Amygdala (tissue), 56 donors: ENCODE results near the gene IL18R1.

Experiments used
- DNase-seq, 56 donors: peaks; one replicate each; lab custom pipeline; 2025; lab: John Stamatoyannopoulos, UW

IL18R1 gene

GRCh38 chr2:102386867-102387541, 31.4 kb downstream of the IL18R1 start:
- no peak for DNase-seq

DNA sequence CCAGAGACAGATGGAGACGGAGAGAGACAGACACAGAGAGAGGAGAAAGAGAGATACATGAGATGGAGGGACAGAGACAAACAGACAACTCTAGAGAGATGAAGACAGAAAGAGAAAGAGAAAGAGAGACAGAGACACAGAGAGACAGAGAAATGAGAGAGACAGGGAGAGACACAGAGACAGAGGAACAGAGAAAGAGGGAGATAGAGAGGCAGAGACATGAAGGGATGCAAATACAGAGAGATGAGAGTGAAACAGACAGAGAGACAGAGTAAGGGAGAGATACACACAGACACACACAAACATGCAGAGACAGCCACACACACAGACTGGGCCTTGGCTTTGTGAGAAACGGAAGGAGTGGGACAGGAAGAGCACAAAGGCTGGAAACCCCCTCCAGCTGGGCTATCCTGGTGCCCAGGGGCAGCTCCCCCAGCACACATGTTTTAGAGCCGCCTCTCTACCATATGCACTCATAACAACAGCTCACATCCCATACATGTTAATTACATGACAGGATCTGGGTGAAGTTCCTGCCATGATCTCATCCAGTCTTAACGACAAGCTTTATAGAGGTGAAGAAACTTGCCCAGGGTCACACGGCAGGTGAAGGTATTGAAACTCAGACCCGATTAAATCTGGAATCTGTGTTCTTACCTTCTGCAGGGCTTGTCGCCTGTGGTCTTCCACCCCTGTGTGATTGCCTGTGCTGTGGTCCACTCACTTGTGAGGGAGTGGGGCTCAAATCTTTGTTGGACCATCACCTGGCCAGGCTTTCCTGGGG, 32.4 kb downstream of the IL18R1 start:
- no peak for DNase-seq

DNA sequence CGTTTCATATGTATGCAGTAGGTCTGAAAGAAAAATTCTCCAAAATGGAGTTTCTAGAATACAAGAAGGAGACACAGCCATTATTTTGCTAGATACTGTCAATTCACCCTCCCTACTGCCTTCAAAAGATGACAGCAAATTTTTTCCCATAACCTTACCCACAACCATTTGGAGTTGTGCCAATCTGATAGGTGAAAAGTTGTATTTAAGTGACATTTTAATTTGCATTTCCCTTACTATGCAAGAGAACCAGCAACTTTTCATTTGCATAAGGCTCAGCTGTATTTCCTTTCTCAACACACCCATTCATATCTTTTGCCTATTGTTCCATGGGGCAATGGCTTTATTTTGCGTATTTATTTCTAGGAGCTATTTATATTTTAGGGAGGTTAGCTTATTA, 36.0 kb downstream of the IL18R1 start:
- no peak for DNase-seq

DNA sequence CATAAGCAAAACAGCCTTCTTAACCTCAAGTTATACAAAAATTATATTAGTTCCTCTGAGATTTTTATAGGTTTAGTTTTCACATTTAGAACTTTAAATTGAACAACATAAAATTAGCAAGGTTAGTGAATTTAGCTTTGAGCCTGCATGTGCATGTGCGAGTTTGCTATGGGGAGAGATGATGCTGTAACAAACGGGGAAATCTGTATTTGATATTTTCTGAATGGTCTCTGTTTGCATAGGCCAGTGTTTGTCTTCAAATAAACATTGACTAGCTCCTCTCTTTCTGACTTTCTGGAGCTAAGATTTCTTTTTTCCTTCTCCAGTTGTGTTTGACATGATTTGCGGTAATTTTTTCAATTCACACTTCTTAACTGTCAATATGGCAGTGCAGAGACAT, 36.5 kb downstream of the IL18R1 start:
- DNase-seq: no peak

DNA sequence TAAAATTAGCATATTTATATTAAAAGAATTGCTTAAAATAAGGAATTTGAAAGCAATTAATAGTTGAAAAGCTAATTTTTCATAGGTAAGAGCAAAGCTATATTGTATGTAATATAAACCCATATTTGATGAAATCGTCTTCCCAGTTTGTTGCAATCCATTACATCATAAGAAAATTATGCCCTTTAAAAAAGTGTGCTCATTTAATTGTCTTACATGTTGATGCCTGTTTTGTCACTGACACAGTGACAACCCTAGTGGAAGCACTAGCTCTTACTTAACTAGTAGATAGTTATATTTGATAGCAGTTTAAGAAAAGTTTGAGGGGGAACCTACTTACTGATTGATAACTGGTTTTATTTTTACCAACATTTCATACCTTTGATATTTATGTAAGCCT, 37.3 kb downstream of the IL18R1 start:
- DNase-seq: no peak

DNA sequence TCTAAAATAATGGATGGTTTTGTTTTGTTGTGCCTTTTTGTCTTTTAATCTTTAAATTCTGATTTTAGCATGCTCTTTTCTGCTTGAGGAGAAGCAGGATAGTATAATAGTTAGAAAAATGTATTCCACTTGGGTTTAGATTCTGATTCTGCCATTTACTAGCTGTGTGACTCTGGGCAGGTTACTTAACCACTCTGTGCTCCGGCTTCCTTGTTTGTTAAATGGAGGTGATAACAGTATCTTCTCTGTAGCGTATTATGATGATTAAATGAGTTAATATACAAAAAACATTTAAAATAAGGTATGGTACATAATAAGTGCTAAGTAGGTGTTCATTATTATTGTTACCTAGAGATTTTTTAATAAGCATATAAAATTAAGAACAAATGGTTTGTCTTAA, 40.4 kb downstream of the IL18R1 start:
- DNase-seq: no peak

GRCh38 chr2:102397209-102397608, 41.6 kb downstream of the IL18R1 start:
- no peak for DNase-seq

GRCh38 chr2:102399499-102400141, 44.0 kb downstream of the IL18R1 start:
- DNase-seq: no peak

- no peak for DNase-seq
Measured at GRCh38 chr2:102401456-102401855, 45.9 kb downstream of the IL18R1 start.

DNA sequence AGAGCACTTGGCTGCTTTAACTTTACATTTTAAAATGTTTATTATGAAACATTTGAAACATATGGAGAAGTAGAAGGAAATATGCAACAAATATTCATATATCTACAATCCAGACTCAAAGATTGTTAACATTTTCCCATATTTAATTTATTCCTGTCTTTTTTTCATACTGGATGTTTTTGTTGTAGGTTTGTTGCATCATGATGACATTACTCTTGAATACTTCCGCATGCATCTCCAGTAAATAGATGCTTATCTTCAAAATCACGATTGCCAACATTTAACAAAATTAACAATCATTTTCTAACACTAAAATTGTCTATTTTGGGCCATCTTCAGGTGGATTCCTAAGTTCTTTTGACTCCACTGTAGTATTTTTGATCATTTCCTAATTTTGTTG, 46.3 kb downstream of the IL18R1 start:
- DNase-seq: no peak

GRCh38 chr2:102410952-102411351, 55.4 kb downstream of the IL18R1 start:
- DNase-seq: no peak

- DNase-seq: no peak
Measured at GRCh38 chr2:102412199-102412598, 56.6 kb downstream of the IL18R1 start.

DNA sequence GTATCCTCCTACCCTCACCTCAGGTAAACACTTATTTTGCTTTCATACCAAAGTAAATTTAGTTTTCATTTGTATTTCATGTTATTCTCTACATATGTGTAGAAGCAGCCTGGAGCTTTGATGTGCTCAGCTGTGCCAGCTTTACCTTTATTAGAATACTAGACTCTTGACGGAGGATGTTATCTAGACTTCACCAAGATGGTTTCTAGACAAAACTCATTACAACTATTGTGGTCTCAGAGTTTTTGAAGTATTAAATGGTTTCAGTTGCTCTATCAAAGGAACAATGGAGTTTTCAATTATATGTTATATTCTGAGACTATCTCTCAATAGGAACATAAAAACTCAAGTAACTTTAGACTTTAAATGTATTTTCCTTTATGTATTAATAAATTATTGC, 62.4 kb downstream of the IL18R1 start:
- no peak for DNase-seq

GRCh38 chr2:102418421-102418961, 62.9 kb downstream of the IL18R1 start:
- no peak for DNase-seq

- DNase-seq: no peak
Measured at GRCh38 chr2:102420290-102420689, 64.7 kb downstream of the IL18R1 start.

DNA sequence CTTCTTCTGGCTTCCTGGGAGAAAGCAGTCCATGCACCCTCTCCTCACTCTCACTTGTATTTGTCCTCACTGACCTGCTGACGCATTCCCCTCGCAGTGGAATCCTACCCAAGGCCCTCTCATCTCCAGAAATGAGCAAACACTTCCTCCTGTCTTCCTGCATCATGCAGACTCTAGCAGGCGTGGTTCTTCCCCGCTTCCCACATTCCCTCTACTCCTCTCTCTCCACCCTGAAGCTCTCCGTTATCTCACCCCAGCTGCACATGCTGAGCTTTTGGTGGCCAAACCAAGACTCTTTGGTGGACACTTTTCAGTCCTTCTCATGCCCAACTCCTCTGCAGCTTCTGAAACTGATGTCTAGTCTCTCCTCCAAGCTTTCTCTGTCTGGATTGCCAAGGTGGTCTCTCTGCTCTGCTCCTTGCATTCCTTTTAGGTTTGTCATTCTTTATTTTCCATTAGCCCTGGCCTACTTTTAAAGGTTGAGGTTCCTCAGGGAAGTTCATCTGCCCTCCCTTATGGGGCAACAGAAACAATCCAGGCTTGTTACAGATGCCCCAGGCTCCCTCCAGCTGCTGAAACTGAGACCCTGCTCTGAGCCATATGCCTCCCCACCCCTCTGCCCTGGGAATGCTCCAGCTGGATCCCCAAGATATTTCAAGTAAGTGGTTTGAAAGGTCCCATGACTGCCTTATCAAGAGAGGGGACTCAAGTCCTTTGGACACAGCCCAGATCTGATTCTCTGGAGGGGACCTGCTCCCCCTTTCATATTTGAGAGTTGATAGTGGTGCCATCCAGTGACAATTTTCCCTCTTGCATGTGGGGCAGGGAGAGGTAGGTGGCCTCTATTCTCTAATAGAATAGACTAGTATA, 66.5 kb downstream of the IL18R1 start:
- DNase-seq: no peak

- DNase-seq: no peak
Measured at GRCh38 chr2:102422910-102423309, 67.3 kb downstream of the IL18R1 start, which contains the start of gene IL18RAP. Gene IL18RAP (plus strand): TSS chr2:102423160. CDS start chr2:102423278, 118 bp downstream.

- DNase-seq: no peak
Measured at GRCh38 chr2:102423368-102423767, 67.8 kb downstream of the IL18R1 start.

DNA sequence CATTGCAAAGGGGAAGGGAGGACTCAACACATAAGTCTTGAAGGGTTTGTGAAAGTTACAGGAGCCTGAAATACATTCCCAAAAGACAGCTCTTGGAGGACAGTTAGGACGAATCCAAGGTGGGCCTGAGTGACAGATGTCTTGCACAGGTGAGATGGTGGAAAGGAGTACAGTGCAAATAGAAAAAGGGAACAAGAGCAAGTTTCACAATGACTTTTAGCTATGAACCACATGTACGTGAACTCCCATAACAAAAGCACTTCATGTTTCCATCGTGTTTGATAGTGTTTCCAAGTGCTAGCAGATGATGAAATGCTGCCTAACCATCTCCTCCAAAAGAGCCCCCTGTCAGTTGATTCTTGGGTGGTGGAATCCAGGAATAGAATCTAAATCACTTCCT, 69.2 kb downstream of the IL18R1 start:
- DNase-seq: no peak

GRCh38 chr2:102425441-102426132, 70.0 kb downstream of the IL18R1 start:
- no peak for DNase-seq
